ENCODE data around the gene P3H3. TPM values are rescaled to one million over a fixed set of nuclear protein-coding genes. Genes with fewer than 3 reads are reported as not detected.
"Not testable (repeated sequence)": the region's sequence is repeated elsewhere in the genome, so short reads cannot be mapped to it uniquely, and the experiment has no call there.

The P3H3 gene
- total RNA-seq, 1 donor: 53.9 TPM

DNA sequence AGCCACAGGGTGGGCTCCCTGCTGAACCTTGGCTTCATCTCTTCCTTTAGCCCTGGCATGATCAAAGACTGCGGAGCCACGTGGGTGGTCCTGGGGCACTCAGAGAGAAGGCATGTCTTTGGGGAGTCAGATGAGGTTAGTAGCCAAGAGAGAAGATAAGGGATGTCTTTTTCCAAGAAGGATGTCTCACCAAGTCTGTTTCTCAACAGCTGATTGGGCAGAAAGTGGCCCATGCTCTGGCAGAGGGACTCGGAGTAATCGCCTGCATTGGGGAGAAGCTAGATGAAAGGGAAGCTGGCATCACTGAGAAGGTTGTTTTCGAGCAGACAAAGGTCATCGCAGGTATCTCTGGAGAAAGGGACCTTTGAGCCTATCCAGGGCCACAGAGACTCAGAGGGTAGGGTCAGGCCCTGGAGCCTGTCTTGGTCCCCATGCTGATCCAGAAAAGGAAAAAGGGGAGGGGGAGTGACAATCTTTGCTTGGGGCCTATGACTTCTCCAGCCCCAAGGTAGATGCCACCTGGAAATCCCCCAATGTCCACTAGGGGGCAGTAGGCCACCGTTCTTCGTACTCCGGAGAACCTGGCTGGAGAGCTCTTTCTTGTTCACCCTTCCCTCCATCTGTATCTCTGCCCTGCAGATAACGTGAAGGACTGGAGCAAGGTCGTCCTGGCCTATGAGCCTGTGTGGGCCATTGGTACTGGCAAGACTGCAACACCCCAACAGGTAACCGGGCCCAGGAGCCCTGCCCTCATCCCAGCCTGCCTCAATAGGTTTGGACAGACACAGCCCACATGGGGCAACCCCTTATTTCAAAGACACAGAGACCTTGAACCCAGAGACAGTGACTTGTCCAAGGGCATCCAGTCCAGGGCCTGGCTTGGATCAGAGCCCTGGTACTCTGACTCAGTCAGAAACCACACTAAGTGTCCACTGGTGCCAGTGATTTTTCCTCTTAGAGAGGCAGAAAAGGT is 41.1 kb downstream of the P3H3 start:
- H3K4me3 ChIP-seq (ENCODE audit: low read depth, low read length): peak overlapping the region; percentile 91
- TF ChIP-seq, protein P1, sequence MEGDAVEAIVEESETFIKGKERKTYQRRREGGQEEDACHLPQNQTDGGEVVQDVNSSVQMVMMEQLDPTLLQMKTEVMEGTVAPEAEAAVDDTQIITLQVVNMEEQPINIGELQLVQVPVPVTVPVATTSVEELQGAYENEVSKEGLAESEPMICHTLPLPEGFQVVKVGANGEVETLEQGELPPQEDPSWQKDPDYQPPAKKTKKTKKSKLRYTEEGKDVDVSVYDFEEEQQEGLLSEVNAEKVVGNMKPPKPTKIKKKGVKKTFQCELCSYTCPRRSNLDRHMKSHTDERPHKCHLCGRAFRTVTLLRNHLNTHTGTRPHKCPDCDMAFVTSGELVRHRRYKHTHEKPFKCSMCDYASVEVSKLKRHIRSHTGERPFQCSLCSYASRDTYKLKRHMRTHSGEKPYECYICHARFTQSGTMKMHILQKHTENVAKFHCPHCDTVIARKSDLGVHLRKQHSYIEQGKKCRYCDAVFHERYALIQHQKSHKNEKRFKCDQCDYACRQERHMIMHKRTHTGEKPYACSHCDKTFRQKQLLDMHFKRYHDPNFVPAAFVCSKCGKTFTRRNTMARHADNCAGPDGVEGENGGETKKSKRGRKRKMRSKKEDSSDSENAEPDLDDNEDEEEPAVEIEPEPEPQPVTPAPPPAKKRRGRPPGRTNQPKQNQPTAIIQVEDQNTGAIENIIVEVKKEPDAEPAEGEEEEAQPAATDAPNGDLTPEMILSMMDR (IDR thresholded peaks at IDR 0.05; ENCODE audit: insufficient read depth, low read length): peak; percentile 89
- DNase-seq (ENCODE audit: low read depth): peak; percentile 80

DNA sequence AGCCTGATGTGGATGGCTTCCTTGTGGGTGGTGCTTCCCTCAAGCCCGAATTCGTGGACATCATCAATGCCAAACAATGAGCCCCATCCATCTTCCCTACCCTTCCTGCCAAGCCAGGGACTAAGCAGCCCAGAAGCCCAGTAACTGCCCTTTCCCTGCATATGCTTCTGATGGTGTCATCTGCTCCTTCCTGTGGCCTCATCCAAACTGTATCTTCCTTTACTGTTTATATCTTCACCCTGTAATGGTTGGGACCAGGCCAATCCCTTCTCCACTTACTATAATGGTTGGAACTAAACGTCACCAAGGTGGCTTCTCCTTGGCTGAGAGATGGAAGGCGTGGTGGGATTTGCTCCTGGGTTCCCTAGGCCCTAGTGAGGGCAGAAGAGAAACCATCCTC is 42.1 kb downstream of the P3H3 start:
- DNase-seq (ENCODE audit: low read depth): not testable (repeated sequence)

GRCh38 chr12:6871052-6871957 is 43.1 kb downstream of the P3H3 start:
- TF ChIP-seq, protein P1 (IDR thresholded peaks at IDR 0.05; ENCODE audit: insufficient read depth, low read length): no peak
- H3K4me3 ChIP-seq (ENCODE audit: low read depth, low read length): peak overlapping the region; percentile 91
- no peak for DNase-seq (ENCODE audit: low read depth)

More for the DNA sequence above, 42.1 kb downstream of the P3H3 start:
- H3K4me3 ChIP-seq (ENCODE audit: low read depth, low read length): not testable (repeated sequence)

DNA sequence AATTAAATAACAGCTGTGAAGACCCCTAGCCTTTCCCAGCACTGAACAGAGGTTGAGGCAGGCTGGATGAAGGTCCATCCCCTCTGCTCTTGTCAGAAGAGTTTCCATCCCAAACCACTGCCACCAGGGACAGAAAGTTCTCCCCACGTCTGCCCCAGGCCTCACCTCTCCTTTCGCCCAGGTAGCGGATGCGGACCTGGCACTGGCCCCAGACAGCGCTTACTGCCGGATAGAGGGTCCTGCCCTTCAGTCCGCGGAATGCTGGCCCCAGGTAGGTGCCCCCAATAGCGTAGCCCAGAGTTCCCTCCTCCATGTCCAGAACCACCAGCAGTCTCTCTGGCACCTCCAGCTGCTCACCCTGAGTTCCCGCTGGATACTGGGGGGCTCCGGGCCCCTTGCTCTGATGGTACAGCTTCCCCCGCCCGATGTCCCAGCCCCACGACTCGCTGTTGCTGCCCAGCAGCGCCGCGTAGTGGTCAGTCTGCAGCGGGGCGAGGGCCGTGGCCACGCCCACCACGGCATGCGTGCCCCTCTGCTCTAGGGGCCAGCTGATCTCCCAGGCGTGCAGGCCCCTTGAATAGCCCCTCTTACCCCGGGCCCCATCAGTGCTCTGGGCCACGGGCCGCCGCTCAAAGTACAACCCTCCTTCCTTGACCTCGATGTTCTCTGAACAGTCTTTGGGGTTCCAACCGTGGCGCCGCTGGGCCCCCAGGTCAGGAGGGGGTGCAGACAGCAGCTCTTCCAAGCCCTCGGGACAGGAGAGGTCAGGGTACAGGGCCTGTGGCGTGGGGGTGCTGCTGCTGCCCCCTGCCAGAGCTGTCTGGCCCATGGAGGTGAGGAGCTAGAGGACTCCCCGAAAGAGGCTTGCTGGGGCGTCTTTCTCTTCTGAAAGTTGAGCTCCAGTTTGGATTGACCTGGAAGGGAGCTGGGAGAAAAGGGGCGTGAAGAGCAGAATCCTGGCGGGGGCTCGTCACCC is 44.2 kb downstream of the P3H3 start:
- TF ChIP-seq, protein P1 (IDR thresholded peaks at IDR 0.05; ENCODE audit: insufficient read depth, low read length): peak; percentile 100
- peak; percentile 57 for DNase-seq (ENCODE audit: low read depth)
- peak overlapping the region; percentile 91 for H3K4me3 ChIP-seq (ENCODE audit: low read depth, low read length)

- DNase-seq (ENCODE audit: low read depth): peak; percentile 91
- TF ChIP-seq, protein P1 (IDR thresholded peaks at IDR 0.05; ENCODE audit: insufficient read depth, low read length): peak; percentile 1
- H3K4me3 ChIP-seq (ENCODE audit: low read depth, low read length): peak within 1 kb of the TSS; percentile 91
Measured at GRCh38 chr12:6873094-6874014, 45.1 kb downstream of the P3H3 start, which contains the start of gene SPSB2. TSS of gene SPSB2 (minus strand) at chr12:6873303. CDS start at chr12:6872901, 402 bp downstream.

DNA sequence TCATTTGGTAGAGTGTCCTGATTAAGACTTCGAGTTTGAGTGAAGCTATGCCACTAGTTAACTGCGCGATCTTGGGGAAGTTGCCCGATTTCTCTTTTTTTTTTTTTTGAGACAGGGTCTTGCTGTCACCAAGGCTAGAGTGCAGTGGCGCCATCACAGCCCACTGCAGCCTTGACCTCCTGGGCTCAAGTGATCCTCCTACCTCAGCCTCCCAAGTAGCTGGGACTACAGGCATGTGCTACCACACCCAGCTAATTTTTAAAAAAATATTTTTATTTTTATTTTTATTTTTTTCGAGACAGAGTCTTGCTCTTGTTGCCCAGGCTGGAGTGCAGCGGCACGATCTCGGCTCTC is 45.8 kb downstream of the P3H3 start:
- not testable (repeated sequence) for DNase-seq (ENCODE audit: low read depth)
- H3K4me3 ChIP-seq (ENCODE audit: low read depth, low read length): peak overlapping the region; percentile 91

- not testable (repeated sequence) for DNase-seq (ENCODE audit: low read depth); H3K4me3 ChIP-seq (ENCODE audit: low read depth, low read length)
Measured at GRCh38 chr12:6879824-6880223, 51.6 kb downstream of the P3H3 start.
